CD14-positive monocyte (primary cell): ENCODE measurements around the gene SLC39A12. TPM values are rescaled to one million over a fixed set of nuclear protein-coding genes. Genes with fewer than 3 reads are reported as not detected.

Experiments used
- DNase-seq, 3 donors: peaks; one replicate each; pipeline ENCODE4 v3.0.0-alpha.2; 2011 to 2022
- H2AFZ ChIP-seq: 2 replicates; pipeline ENCODE4 v1.6.0; 2012; ENCODE audit warnings: mild to moderate bottlenecking, low read depth, low read length, inconsistent platforms; ENCODE audit not compliant: insufficient read depth, poor library complexity, severe bottlenecking
- H3K27ac ChIP-seq, 2 donors: 1 replicate in 1 of 2; 2 replicates in 1 of 2; pipeline ENCODE4 v1.5.1; 2012 to 2013; ENCODE audit warnings: low read length in 2 of 2, control low read depth in 1 of 2, inconsistent platforms in 1 of 2, low read depth in 1 of 2, mild to moderate bottlenecking in 1 of 2
- H3K27me3 ChIP-seq, 2 donors: one replicate each; pipeline versions ENCODE4 v1.6.0 to v1.6.1; 2011 to 2013; ENCODE audit warnings: low read length in 2 of 2; ENCODE audit not compliant: control insufficient read depth in 2 of 2, insufficient read depth in 2 of 2
- H3K36me3 ChIP-seq, 2 donors: replicated peaks in 1 of 2; 1 replicate in 1 of 2; 2 replicates in 1 of 2; pipeline versions ENCODE4 v1.5.1 to v1.6.1; 2012 to 2013; ENCODE audit warnings: low read length in 2 of 2, control low read depth in 1 of 2, inconsistent platforms in 1 of 2, mild to moderate bottlenecking in 1 of 2; ENCODE audit not compliant: insufficient read depth in 2 of 2, control insufficient read depth in 1 of 2
- H3K4me1 ChIP-seq, 2 donors: 1 replicate in 1 of 2; 2 replicates in 1 of 2; pipeline versions ENCODE4 v1.5.1 to v1.6.1; 2012 to 2013; ENCODE audit warnings: low read length in 2 of 2, control low read depth in 1 of 2, inconsistent platforms in 1 of 2, mild to moderate bottlenecking in 1 of 2, moderate library complexity in 1 of 2; ENCODE audit not compliant: insufficient read depth in 2 of 2, control insufficient read depth in 1 of 2
- H3K4me2 ChIP-seq: replicated peaks from 2 replicates; pipeline ENCODE3; 2012; ENCODE audit warnings: low read length, moderate library complexity, mild to moderate bottlenecking; ENCODE audit not compliant: poor library complexity, severe bottlenecking; ENCODE audit errors: extremely low read depth
- H3K4me3 ChIP-seq, 3 experiments: fragments of 200-600 bp in 1 of 3; sonication (generic) in 1 of 3; replicated peaks in 1 of 3; 1 replicate in 2 of 3; 2 replicates in 1 of 3; pipeline ENCODE4 v1.5.1; 2011 to 2013; ENCODE audit warnings: low read length in 3 of 3, mild to moderate bottlenecking in 3 of 3, control low read depth in 2 of 3, low read depth in 2 of 3, inconsistent platforms in 1 of 3, moderate library complexity in 1 of 3
- H3K79me2 ChIP-seq: 2 replicates; pipeline ENCODE4 v1.6.0; 2012; ENCODE audit warnings: mild to moderate bottlenecking, control low read depth, inconsistent platforms, low read length, moderate library complexity; ENCODE audit not compliant: insufficient read depth
- H3K9ac ChIP-seq: 2 replicates; pipeline ENCODE4 v1.6.0; 2017; ENCODE audit warnings: low read length, mild to moderate bottlenecking; ENCODE audit not compliant: insufficient read depth, poor library complexity, severe bottlenecking
- H3K9me3 ChIP-seq, 2 donors: replicated peaks in 1 of 2; 1 replicate in 1 of 2; 2 replicates in 1 of 2; pipeline versions ENCODE4 v1.5.1 to v1.6.1; 2012 to 2013; ENCODE audit warnings: low read length in 2 of 2, control low read depth in 1 of 2; ENCODE audit not compliant: control insufficient read depth in 1 of 2, insufficient read depth in 1 of 2
- H4K20me1 ChIP-seq: 2 replicates; pipeline ENCODE4 v1.6.0; 2012; ENCODE audit warnings: mild to moderate bottlenecking, low read length, control low read depth, moderate library complexity; ENCODE audit not compliant: insufficient read depth
- H3K27ac Mint-ChIP-seq, 7 donors: one replicate each; pipeline ENCODE4 v1.8.0; 2020; ENCODE audit warnings: mild to moderate bottlenecking in 7 of 7, mixed read lengths in 7 of 7, moderate library complexity in 6 of 7, inconsistent platforms in 2 of 7
- H3K27me3 Mint-ChIP-seq, 3 donors: one replicate each; pipeline ENCODE4 v1.8.0; 2021 to 2022; ENCODE audit warnings: low read depth in 3 of 3, mild to moderate bottlenecking in 3 of 3, mixed read lengths in 3 of 3, moderate library complexity in 3 of 3, inconsistent platforms in 1 of 3
- H3K36me3 Mint-ChIP-seq, 2 donors: one replicate each; pipeline ENCODE4 v1.8.0; 2020; ENCODE audit warnings: mixed read lengths in 2 of 2, inconsistent platforms in 1 of 2, mild to moderate bottlenecking in 1 of 2
- H3K4me1 Mint-ChIP-seq: one replicate; pipeline ENCODE4 v1.8.0; 2020; ENCODE audit warnings: mild to moderate bottlenecking, mixed read lengths
- H3K4me3 Mint-ChIP-seq, 2 donors: one replicate each; pipeline ENCODE4 v1.8.0; 2020; ENCODE audit warnings: mild to moderate bottlenecking in 2 of 2, mixed read lengths in 2 of 2, moderate library complexity in 1 of 2
- H3K9me3 Mint-ChIP-seq, 7 donors: one replicate each; pipeline ENCODE4 v1.8.0; 2020 to 2022; ENCODE audit warnings: mixed read lengths in 7 of 7, mild to moderate bottlenecking in 6 of 7, moderate library complexity in 6 of 7, inconsistent platforms in 2 of 7
- CTCF ChIP-seq: fragments of 200-600 bp; IDR thresholded peaks from one replicate; pipeline ENCODE4 v1.8.0; 2022; ENCODE audit warnings: antibody characterized with exemption, mild to moderate bottlenecking
- WGBS: methylation state at CpG from one replicate; pipeline ENCODE4 v1.1.5; 2013; ENCODE audit warnings: missing lambda C conversion rate; ENCODE audit not compliant: insufficient coverage; 5-methylcytosine and 5-hydroxymethylcytosine counted together
- intact Hi-C, 2 donors: fragments of 100-400 bp; cut with micrococcal nuclease; formaldehyde crosslinking; loops; one replicate each; pipeline versions ENCODE4 v1.15.0 to v1.15.1; 2023
- polyA plus RNA-seq, 3 donors: library from polyadenylated mRNA; depleted of rRNA in 1 of 3; unstranded in 2 of 3; stranded (reverse) in 1 of 3; fragments of 300-500 nt in 2 of 3; fragments of >200 nt in 1 of 3; fragmentation: Illumina TruSeq in 2 of 3; gene quantifications; 1 replicate in 2 of 3; 2 replicates in 1 of 3; pipeline ENCODE4 v1.2.3, GENCODE V29; 2012 to 2021

Gene SLC39A12
- polyA plus RNA-seq, 3 donors: not detected

DNA sequence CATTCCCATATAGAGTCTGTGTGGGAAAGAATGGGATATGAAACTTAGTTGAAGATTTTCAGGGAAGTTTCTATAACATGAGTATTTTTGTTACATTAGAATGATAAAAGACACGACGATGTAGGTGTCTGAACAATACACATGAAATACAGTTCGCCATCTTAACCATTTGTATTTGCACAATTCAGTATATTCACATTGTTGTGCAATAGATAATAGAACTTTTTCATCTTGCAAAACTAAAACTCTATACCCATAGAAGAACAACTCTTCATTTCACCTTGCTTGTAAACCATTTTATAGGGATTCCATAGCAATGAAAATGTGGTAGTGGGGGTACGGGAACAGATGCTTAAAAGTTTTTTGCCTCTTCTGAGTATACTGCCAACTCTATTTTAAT, 32.8 kb downstream of the SLC39A12 start:
- Mint-ChIP-seq H3K9me3 (peaks cover 0 to 3% (median 0%) of the 10 kb centered on the region in 7 donors), H3K27ac (no peak overlapping the region), H3K4me1 (peaks cover 13% of the 10 kb centered on the region), H3K4me3 (no peak overlapping the region), H3K27me3 (peaks cover 0 to 4% (median 0%) of the 10 kb centered on the region in 3 donors), H3K36me3 (no peaks in the 10 kb centered on the region)
- Histone ChIP-seq H3K4me1 (no peaks in the 10 kb centered on the region), H3K9me3 (no peaks in the 10 kb centered on the region), H3K4me3 (no peak overlapping the region), H3K27me3 (no peaks in the 10 kb centered on the region), H3K79me2 (no peaks in the 10 kb centered on the region), H3K27ac (no peak overlapping the region), H3K4me2 (no peak overlapping the region), H4K20me1 (no peaks in the 10 kb centered on the region), H2AFZ (no peak overlapping the region), H3K36me3 (no peaks in the 10 kb centered on the region), H3K9ac (no peak overlapping the region)
- intact Hi-C loops: no loop called here
- no CpG with 5 or more reads among the region's 4 CpGs for WGBS
- no peak for DNase-seq
- no peak for TF ChIP-seq CTCF

- Histone ChIP-seq H3K4me3 (no peak overlapping the region), H3K9ac (no peak overlapping the region), H3K4me2 (no peak overlapping the region), H4K20me1 (no peaks in the 10 kb centered on the region), H3K27me3 (no peaks in the 10 kb centered on the region), H3K27ac (no peak overlapping the region), H3K79me2 (no peaks in the 10 kb centered on the region), H3K4me1 (no peaks in the 10 kb centered on the region), H3K36me3 (no peaks in the 10 kb centered on the region), H3K9me3 (no peaks in the 10 kb centered on the region), H2AFZ (no peak overlapping the region)
- no peak for TF ChIP-seq CTCF
- peak in 1 of 3 donors; percentile 20 for DNase-seq
- peak overlapping the region in 1 of 7 donors; percentile 53 for H3K27ac Mint-ChIP-seq
- H3K27me3 Mint-ChIP-seq: peaks cover 0 to 2% (median 0%) of the 10 kb centered on the region in 3 donors
- 63% methylated on average over 3 of the region's 6 CpGs for WGBS
- H3K9me3 Mint-ChIP-seq: peaks cover 0 to 5% (median 0%) of the 10 kb centered on the region in 7 donors
- H3K4me1 Mint-ChIP-seq: peaks cover 4% of the 10 kb centered on the region
- no peaks in the 10 kb centered on the region for H3K36me3 Mint-ChIP-seq
- intact Hi-C loops: no loop called here
- no peak overlapping the region for H3K4me3 Mint-ChIP-seq
Observed at GRCh38 chr10:17989908-17990767, 38.4 kb downstream of the SLC39A12 start.
